Neural progenitor cell (in vitro differentiated cells): ENCODE data around the gene NUDT7. TPM values are rescaled to one million over a fixed set of nuclear protein-coding genes. Genes with fewer than 3 reads are reported as not detected.

ENCODE experiments used
- DNase-seq: peaks from one replicate; pipeline ENCODE4 v3.0.0-alpha.2; 2016; ENCODE audit warnings: low spot score
- H2AFZ ChIP-seq: fragments of 200-600 bp; sonication (generic); replicated peaks from 2 replicates; pipeline ENCODE4 v1.6.1; 2016; ENCODE audit warnings: antibody characterized with exemption
- H3F3A ChIP-seq: fragments of 200-600 bp; sonication (generic); 2 replicates; pipeline ENCODE4 v1.6.1; 2016; ENCODE audit warnings: antibody characterized with exemption, low read depth
- H3K27ac ChIP-seq: fragments of 200-600 bp; sonication (generic); 2 replicates; pipeline ENCODE4 v1.5.1; 2016; ENCODE audit warnings: mild to moderate bottlenecking
- H3K27me3 ChIP-seq: fragments of 200-600 bp; sonication (generic); 2 replicates; pipeline ENCODE4 v1.6.1; 2016; ENCODE audit warnings: mild to moderate bottlenecking, moderate library complexity
- H3K36me3 ChIP-seq: fragments of 200-600 bp; sonication (generic); 2 replicates; pipeline ENCODE4 v1.5.1; 2016
- H3K4me1 ChIP-seq: fragments of 200-600 bp; sonication (generic); 2 replicates; pipeline ENCODE4 v1.6.1; 2016; ENCODE audit warnings: mixed run types
- H3K4me2 ChIP-seq: fragments of 200-600 bp; sonication (generic); 2 replicates; pipeline ENCODE4 v1.6.1; 2016
- H3K4me3 ChIP-seq: fragments of 200-600 bp; sonication (generic); 2 replicates; pipeline ENCODE4 v1.5.1; 2016
- H3K79me2 ChIP-seq: fragments of 200-600 bp; sonication (generic); 2 replicates; pipeline ENCODE4 v1.6.1; 2016; ENCODE audit warnings: low read depth
- H3K9ac ChIP-seq: fragments of 200-600 bp; sonication (generic); 2 replicates; pipeline ENCODE4 v1.6.1; 2016
- H3K9me3 ChIP-seq: fragments of 200-600 bp; sonication (generic); 2 replicates; pipeline ENCODE4 v1.5.1; 2016; ENCODE audit warnings: low read depth
- H4K20me1 ChIP-seq: fragments of 200-600 bp; sonication (generic); 2 replicates; pipeline ENCODE4 v1.6.1; 2016; ENCODE audit warnings: low read depth
- H3K27ac Mint-ChIP-seq: 3 replicates; pipeline ENCODE4 v1.8.0; 2021; ENCODE audit warnings: mixed read lengths
- H3K27me3 Mint-ChIP-seq: 2 replicates; pipeline ENCODE4 v1.8.0; 2022; ENCODE audit warnings: low read depth, mild to moderate bottlenecking, inconsistent platforms, moderate library complexity, mixed read lengths; ENCODE audit not compliant: insufficient read depth
- H3K36me3 Mint-ChIP-seq: 3 replicates; pipeline ENCODE4 v1.8.0; 2021; ENCODE audit warnings: mixed read lengths
- H3K4me1 Mint-ChIP-seq: 3 replicates; pipeline ENCODE4 v1.8.0; 2021; ENCODE audit warnings: mixed read lengths
- H3K4me3 Mint-ChIP-seq: 3 replicates; pipeline ENCODE4 v1.8.0; 2021; ENCODE audit warnings: mild to moderate bottlenecking, moderate library complexity, mixed read lengths
- H3K9me3 Mint-ChIP-seq: 3 replicates; pipeline ENCODE4 v1.8.0; 2020; ENCODE audit warnings: mixed read lengths
- CTCF ChIP-seq: fragments of 200-600 bp; sonication (generic); IDR thresholded peaks from 2 replicates; pipeline ENCODE4 v1.5.1; 2017; ENCODE audit warnings: antibody characterized with exemption, mild to moderate bottlenecking
- EZH2 ChIP-seq: fragments of 200-600 bp; sonication (generic); IDR thresholded peaks from 2 replicates; pipeline ENCODE4 v1.6.1; 2017; ENCODE audit warnings: antibody characterized with exemption, mild to moderate bottlenecking, moderate library complexity
- EZH2phosphoT487 ChIP-seq: fragments of 200-600 bp; sonication (generic); IDR thresholded peaks from 2 replicates; pipeline ENCODE4 v1.6.1; 2017; ENCODE audit warnings: antibody characterized with exemption
- total RNA-seq: library from RNA; depleted of rRNA; stranded (reverse); fragments of >200 nt; gene quantifications from 2 replicates; pipeline ENCODE4 v1.2.3, GENCODE V29; 2015; ENCODE audit warnings: low replicate concordance

Gene NUDT7
- total RNA-seq, 1 donor from 2014 or later: 10.8 TPM

GRCh38 chr16:77696149-77696548 lies 26.2 kb upstream of the NUDT7 start:
- Histone ChIP-seq H3K9ac (no peak overlapping the region), H3K9me3 (no peaks in the 10 kb centered on the region), H3K27ac (no peak overlapping the region), H3K4me2 (no peak overlapping the region), H3F3A (no peaks in the 10 kb centered on the region), H3K27me3 (no peaks in the 10 kb centered on the region), H3K79me2 (no peaks in the 10 kb centered on the region), H3K4me3 (no peak overlapping the region), H3K4me1 (no peaks in the 10 kb centered on the region), H2AFZ (no peak overlapping the region), H4K20me1 (no peaks in the 10 kb centered on the region), H3K36me3 (no peaks in the 10 kb centered on the region)
- TF ChIP-seq CTCF (no peak), EZH2 (no peak), EZH2phosphoT487 (no peak)
- peaks cover 7% of the 10 kb centered on the region for H3K27me3 Mint-ChIP-seq
- H3K4me3 Mint-ChIP-seq: no peak overlapping the region
- peak; percentile 25 for DNase-seq
- H3K27ac Mint-ChIP-seq: peak overlapping the region; percentile 87
- H3K4me1 Mint-ChIP-seq: peaks cover 13% of the 10 kb centered on the region
- peaks cover 2% of the 10 kb centered on the region for H3K36me3 Mint-ChIP-seq
- no peaks in the 10 kb centered on the region for H3K9me3 Mint-ChIP-seq

GRCh38 chr16:77700846-77701245 lies 21.5 kb upstream of the NUDT7 start:
- Mint-ChIP-seq H3K27me3 (peaks cover 9% of the 10 kb centered on the region), H3K27ac (no peak overlapping the region)
- H3K9me3 ChIP-seq: no peaks in the 10 kb centered on the region

DNA sequence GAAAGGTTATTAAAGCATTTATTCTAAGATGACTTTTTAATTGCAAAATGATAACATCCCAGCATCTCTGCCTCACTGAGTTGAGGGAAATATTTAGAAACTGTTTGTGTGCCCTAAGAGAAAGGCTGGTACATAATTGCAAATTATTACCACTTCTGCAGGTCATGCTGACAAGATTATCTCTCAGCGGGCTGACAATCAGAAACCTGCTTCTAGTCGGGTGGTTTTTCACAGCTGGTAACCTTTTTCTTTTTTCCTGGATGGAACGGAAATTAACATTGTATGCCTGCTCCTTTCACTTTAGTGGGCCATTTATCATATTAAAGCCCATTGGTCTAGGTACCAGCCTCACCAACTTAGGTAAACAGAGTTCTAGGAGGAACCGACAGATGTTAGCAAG lies 17.0 kb upstream of the NUDT7 start:
- H3K4me1 ChIP-seq: no peaks in the 10 kb centered on the region
- H3K9me3 ChIP-seq: no peaks in the 10 kb centered on the region
- H3K36me3 ChIP-seq: no peaks in the 10 kb centered on the region
- no peak overlapping the region for H2AFZ ChIP-seq
- Mint-ChIP-seq H3K27me3 (peaks cover 9% of the 10 kb centered on the region), H3K36me3 (no peaks in the 10 kb centered on the region), H3K4me3 (no peak overlapping the region), H3K9me3 (peaks cover 3% of the 10 kb centered on the region), H3K4me1 (no peaks in the 10 kb centered on the region), H3K27ac (no peak overlapping the region)
- H3K27ac ChIP-seq: no peak overlapping the region
- H3K79me2 ChIP-seq: no peaks in the 10 kb centered on the region
- H4K20me1 ChIP-seq: no peaks in the 10 kb centered on the region
- H3K4me2 ChIP-seq: no peak overlapping the region
- no peak overlapping the region for H3K4me3 ChIP-seq
- H3K9ac ChIP-seq: no peak overlapping the region
- DNase-seq: no peak
- H3F3A ChIP-seq: no peaks in the 10 kb centered on the region
- TF ChIP-seq CTCF (no peak), EZH2phosphoT487 (no peak), EZH2 (no peak)
- H3K27me3 ChIP-seq: no peaks in the 10 kb centered on the region

More at GRCh38 chr16:77700846-77701245, 21.5 kb upstream of the NUDT7 start:
- H3K4me3 Mint-ChIP-seq: no peak overlapping the region
- Histone ChIP-seq H2AFZ (peak overlapping the region; percentile 58), H4K20me1 (no peaks in the 10 kb centered on the region), H3K4me2 (no peak overlapping the region), H3K9ac (no peak overlapping the region), H3K27me3 (no peaks in the 10 kb centered on the region), H3K79me2 (no peaks in the 10 kb centered on the region), H3K4me1 (no peaks in the 10 kb centered on the region), H3K36me3 (no peaks in the 10 kb centered on the region), H3K27ac (no peak overlapping the region), H3K4me3 (no peak overlapping the region), H3F3A (no peaks in the 10 kb centered on the region)
- no peak for DNase-seq
- peaks cover 3% of the 10 kb centered on the region for H3K9me3 Mint-ChIP-seq
- peaks cover 10% of the 10 kb centered on the region for H3K4me1 Mint-ChIP-seq
- TF ChIP-seq EZH2phosphoT487 (no peak), CTCF (no peak), EZH2 (no peak)
- H3K36me3 Mint-ChIP-seq: peaks cover 2% of the 10 kb centered on the region
